ENCODE measurements around the gene THSD8.
"Not testable (repeated sequence)": the region's sequence is repeated elsewhere in the genome, so short reads cannot be mapped to it uniquely, and the experiment has no call there.

THSD8 gene

DNA sequence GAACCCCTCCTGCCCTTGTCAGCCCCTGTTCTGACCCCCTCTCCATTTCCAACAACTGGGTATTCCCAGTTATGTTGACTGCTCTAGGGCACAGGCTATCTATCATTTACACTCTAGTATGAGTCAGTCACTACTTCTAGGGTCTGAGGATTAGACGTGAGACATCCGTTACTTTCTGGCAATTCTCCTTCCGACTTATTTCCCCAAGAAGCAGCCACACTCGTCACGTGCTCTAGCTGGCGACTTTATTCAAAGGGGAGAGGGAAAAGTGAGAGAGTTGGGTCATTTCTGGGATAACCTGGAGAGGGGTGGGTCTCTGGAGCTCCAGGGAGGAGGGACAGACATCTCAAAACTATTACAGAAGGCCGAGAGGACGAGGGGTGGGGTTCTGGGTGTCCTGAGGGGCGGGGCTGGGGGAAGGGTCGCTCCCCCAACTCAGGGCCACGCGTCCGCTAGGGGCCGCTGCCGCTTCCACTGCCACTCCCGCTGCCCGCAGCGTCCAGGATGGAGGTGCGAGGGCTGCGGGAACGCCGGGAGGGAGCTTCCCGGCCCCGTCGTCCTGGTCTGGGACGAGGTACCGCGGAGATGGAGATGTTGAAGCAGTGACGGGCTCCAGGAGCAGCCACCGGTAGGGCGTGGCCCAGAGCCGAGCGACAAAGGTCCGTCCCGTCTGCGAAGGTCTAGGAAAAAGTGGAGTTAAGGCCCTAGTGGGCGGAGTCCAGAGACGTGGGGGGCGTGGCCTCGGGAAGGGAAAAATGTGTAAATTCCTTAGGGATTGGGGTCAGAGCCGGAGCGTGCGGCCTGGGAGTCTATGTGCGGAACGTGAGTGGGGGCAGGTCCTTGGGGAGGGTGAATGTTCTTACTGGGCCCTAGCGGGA is 23.6 kb downstream of the THSD8 start:
- DNase-seq (ENCODE audit: low spot score): peak; percentile 77

- peak; percentile 66 for DNase-seq (ENCODE audit: low spot score)
Observed at GRCh38 chr19:12828494-12828893, 26.6 kb downstream of the THSD8 start.

DNA sequence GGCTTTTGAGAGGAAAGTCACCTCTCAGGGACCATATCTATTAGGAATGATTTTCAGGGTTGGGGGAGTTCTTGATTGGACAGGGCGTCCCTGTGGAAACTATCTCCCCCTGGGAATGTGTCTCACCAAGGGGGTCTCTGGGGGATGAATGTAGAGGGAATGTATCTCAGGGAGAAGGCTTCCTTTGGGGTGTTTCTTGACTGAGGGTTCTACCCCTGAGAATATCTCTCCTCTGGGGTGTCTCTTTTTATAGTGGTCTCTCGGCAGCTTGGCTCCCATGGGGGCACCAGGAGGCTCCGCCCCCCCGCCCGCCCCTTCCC is 31.5 kb downstream of the THSD8 start:
- no peak for DNase-seq (ENCODE audit: low spot score)

GRCh38 chr19:12833738-12834565 is 32.1 kb downstream of the THSD8 start:
- DNase-seq (ENCODE audit: low spot score): no peak

DNA sequence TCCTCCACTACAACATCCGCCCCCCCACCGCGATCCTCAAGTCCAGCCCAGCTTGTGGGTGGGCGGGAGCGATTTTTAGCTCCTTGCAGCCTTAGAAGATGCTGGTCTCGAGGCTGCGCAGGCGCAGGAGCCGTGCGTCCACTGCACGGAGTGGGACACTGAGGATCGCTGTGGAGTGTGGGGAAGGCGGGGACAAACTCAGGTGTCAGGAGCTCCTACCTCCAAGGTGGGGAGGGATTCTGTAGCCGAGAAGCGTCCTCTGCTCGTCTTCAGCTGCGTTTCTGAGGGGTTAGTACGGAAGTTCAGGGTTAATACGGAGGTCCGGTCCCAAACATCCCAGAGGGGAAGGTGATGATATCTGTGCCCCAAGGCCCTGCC is 32.7 kb downstream of the THSD8 start, which contains the start of gene RTBDN:
Gene RTBDN, minus strand, starts transcription at position 14 of the 378 bp plus-strand sequence. CDS start 4,600 bp downstream, outside the sequence.
- no peak for DNase-seq (ENCODE audit: low spot score)

DNA sequence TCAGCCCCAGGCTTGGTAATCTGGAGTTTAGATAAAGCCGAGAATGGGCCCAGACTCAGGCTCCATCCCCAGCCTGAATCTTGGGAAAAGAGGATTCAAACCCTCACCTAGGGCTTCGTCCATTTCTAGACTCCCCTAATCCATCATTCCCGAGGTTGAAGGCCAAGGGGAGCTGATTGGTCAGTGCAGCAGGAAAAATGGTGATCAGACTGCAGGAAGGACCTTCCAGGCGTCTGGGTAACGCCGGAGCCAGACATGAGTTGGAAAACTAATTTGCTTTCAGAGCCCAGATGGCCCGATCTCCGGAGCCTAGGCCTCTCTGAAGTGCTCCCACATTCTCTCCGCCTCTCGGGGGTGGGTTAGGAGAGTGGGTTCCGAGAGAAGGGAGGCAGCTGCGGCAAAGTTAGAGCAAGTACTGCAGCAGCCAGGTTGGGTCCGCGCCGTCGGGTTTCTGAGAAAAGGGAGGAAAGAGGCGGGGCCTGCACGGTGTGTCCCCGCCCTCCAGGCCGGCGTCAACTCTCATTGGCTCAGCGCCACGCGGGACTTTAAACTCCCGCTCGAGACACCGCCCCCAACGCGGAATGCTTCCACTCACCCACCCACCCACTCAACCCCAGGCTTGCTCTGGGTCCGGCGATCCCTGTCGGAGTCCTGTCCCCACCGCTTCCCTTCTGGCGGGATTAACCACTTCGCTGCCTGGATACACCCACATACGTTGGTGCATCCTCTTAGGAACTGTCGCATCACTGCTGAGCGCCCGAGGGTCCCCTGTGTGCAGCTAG is 33.3 kb downstream of the THSD8 start:
- DNase-seq (ENCODE audit: low spot score): no peak

DNA sequence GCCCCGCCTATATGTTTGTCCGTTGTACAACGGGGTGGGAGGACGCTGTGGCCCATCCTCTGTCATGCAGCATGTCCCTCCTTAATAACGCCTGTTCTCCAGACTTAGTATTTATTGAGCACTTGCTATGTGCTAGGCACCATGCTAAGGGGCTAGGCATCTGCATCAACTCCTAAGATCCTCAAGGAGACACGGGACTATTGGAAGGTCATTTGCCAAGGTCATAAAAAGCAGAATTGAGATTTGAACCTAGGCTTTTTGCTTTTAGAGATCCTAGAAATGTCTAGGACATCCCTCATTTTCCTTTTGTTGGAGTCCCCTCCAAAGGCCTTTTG is 34.6 kb downstream of the THSD8 start:
- no peak for DNase-seq (ENCODE audit: low spot score)

DNA sequence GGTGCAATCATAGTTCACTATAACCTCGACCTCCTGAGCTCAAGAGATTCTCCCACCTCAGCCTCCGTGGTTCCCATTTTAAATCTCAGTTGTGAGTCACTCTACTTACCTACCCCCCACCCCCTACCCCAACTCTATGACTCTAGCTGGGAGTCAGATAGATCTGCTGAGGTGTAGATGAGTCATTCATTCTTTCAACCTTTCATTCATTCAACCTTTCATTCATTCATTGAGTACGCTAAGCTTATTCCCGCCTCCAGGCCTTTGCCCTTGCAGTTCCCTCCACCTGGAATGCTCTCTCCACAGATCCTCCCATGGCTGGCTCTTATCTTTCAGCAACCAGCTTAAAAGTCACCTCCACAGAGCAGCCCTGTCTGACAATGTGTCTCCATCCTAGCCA is 35.4 kb downstream of the THSD8 start:
- DNase-seq (ENCODE audit: low spot score): no peak

- no peak for DNase-seq (ENCODE audit: low spot score)
Observed at GRCh38 chr19:12838182-12838885, 36.5 kb downstream of the THSD8 start, which contains the start of gene MAST1. Gene MAST1, plus strand, starts transcription at chr19:12838515. Its CDS starts 58 bp downstream, at chr19:12838573.

- DNase-seq (ENCODE audit: low spot score): no peak
Observed at GRCh38 chr19:12838886-12839756, 37.3 kb downstream of the THSD8 start.

GRCh38 chr19:12840091-12841079 is 38.5 kb downstream of the THSD8 start:
- peak; percentile 92 for DNase-seq (ENCODE audit: low spot score)

GRCh38 chr19:12841094-12841493 is 39.2 kb downstream of the THSD8 start:
- DNase-seq (ENCODE audit: low spot score): no peak

GRCh38 chr19:12842511-12842910 is 40.6 kb downstream of the THSD8 start:
- no peak for DNase-seq (ENCODE audit: low spot score)

DNA sequence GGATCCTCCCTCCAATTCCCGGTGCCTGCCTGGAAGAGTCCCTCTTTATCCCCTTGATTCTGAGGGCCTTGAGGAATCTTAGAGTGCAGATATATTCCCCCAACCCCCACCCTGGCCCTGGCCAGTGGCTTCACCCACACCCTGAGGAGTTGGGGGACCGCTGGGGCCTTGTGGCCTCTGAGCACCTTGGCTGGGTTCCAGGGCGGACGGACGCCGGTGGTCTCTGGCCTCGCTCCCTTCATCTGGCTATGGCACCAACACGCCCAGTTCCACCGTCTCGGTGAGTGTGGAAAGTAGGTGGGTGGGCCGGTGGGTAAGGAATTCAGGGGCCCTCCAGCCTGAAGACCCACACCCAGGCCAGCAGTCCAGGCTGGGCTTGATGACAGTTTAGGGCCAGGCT is 41.5 kb downstream of the THSD8 start:
- no peak for DNase-seq (ENCODE audit: low spot score)

- no peak for DNase-seq (ENCODE audit: low spot score)
Observed at GRCh38 chr19:12843999-12844732, 42.3 kb downstream of the THSD8 start.

DNA sequence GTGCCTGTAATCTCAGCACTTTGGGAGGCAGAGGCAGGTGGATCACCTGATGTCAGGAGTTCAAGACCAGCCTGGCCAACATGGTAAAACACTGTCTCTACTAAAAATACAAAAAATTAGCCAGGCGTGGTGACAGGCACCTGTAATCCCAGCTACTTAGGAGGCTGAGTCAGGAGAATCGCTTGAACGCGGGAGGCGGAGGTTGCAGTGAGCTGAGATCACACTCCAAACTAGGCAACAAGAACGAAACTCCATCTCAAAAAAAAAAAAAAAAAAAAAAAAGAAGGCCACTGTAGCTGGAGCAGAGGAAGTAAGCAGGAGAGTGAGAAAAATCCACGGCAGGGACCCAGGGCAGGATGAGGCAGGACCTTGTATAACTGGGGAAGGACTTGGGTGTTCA is 44.7 kb downstream of the THSD8 start:
- DNase-seq (ENCODE audit: low spot score): not testable (repeated sequence)

GRCh38 chr19:12847159-12848139 is 45.6 kb downstream of the THSD8 start:
- peak; percentile 74 for DNase-seq (ENCODE audit: low spot score)

Measured in COLO829 (cell line).